Type B pancreatic cell (in vitro differentiated cells): ENCODE data around the gene NCOA1. TPM values are rescaled to one million over a fixed set of nuclear protein-coding genes. Genes with fewer than 3 reads are reported as not detected.

Source experiments
- DNase-seq: peaks from one replicate; pipeline ENCODE4 v3.0.0; 2021; ENCODE audit warnings: mixed read lengths; ENCODE audit not compliant: unreplicated experiment; ENCODE audit errors: extremely low spot score
- H3K27ac Mint-ChIP-seq: 2 replicates; pipeline ENCODE4 v1.8.0; 2021; ENCODE audit warnings: mild to moderate bottlenecking, mixed read lengths
- H3K27me3 Mint-ChIP-seq: 2 replicates; pipeline ENCODE4 v1.8.0; 2021; ENCODE audit warnings: mixed read lengths
- H3K36me3 Mint-ChIP-seq: 2 replicates; pipeline ENCODE4 v1.8.0; 2021; ENCODE audit warnings: mixed read lengths
- H3K4me1 Mint-ChIP-seq: one replicate; pipeline ENCODE4 v1.8.0; 2021; ENCODE audit warnings: mixed read lengths; ENCODE audit not compliant: unreplicated experiment
- H3K4me3 Mint-ChIP-seq: 2 replicates; pipeline ENCODE4 v1.8.0; 2021; ENCODE audit warnings: mild to moderate bottlenecking, mixed read lengths
- H3K9me3 Mint-ChIP-seq: 2 replicates; pipeline ENCODE4 v1.8.0; 2021; ENCODE audit warnings: mixed read lengths
- total RNA-seq: library from RNA; stranded (reverse); gene quantifications from 2 replicates; pipeline ENCODE4 v1.2.1, GENCODE V29; 2021; ENCODE audit warnings: low replicate concordance
- TF ChIP-seq, protein P1 (sequence below): fragments of 200-600 bp; sonication (generic); conservative IDR thresholded peaks from 2 replicates; pipeline ENCODE4 v1.5.0; 2021; ENCODE audit warnings: antibody characterized with exemption, mild to moderate bottlenecking

NCOA1 gene
- total RNA-seq, 1 donor from 2014 or later: 23.8 TPM

DNA sequence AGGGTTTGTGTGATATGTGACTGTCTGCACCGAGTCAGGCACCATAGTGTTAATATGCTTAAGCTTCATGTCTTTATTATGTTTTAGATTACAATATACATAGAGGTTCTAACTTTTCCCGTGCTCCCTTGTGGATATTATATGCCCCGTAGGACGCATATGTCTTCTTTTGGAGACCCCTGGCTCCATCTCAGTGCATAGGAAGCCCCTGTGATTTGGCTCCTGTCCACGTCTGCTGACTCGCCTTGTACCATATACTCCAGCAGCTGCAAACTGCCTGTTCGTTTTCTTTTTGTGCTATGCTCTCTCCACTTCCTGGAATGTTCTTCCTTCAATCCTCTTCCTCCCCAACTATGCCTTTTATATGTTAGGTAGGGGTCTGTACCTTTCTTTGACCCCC, 191.2 kb downstream of the NCOA1 start:
- Mint-ChIP-seq H3K4me3 (no peak overlapping the region), H3K27me3 (no peaks in the 10 kb centered on the region), H3K9me3 (no peaks in the 10 kb centered on the region), H3K36me3 (peaks cover 26% of the 10 kb centered on the region), H3K4me1 (peaks cover 6% of the 10 kb centered on the region), H3K27ac (no peak overlapping the region)
- TF ChIP-seq, protein P1, sequence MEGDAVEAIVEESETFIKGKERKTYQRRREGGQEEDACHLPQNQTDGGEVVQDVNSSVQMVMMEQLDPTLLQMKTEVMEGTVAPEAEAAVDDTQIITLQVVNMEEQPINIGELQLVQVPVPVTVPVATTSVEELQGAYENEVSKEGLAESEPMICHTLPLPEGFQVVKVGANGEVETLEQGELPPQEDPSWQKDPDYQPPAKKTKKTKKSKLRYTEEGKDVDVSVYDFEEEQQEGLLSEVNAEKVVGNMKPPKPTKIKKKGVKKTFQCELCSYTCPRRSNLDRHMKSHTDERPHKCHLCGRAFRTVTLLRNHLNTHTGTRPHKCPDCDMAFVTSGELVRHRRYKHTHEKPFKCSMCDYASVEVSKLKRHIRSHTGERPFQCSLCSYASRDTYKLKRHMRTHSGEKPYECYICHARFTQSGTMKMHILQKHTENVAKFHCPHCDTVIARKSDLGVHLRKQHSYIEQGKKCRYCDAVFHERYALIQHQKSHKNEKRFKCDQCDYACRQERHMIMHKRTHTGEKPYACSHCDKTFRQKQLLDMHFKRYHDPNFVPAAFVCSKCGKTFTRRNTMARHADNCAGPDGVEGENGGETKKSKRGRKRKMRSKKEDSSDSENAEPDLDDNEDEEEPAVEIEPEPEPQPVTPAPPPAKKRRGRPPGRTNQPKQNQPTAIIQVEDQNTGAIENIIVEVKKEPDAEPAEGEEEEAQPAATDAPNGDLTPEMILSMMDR: no peak
- no peak for DNase-seq

DNA sequence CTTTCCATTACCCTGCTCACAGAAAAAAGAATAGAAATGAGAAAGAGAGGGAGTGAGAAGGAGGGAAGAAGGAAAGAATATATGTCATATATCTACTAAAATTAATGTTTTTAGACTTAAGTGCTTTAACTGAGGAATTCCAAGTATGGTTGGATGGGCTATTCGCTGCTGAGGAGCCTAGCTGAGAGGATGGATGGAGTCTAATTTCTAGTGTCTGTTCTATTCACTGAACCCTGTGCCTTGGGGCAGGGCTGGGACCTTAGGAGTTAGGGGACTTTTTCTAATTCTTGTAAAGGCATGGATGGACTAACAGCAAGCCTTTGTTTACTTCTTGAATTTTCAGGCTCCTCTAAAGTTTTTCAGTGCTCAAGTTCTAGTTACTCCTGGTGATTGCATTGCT, 192.4 kb downstream of the NCOA1 start:
- Mint-ChIP-seq H3K27me3 (no peaks in the 10 kb centered on the region), H3K36me3 (peaks cover 25% of the 10 kb centered on the region)

DNA sequence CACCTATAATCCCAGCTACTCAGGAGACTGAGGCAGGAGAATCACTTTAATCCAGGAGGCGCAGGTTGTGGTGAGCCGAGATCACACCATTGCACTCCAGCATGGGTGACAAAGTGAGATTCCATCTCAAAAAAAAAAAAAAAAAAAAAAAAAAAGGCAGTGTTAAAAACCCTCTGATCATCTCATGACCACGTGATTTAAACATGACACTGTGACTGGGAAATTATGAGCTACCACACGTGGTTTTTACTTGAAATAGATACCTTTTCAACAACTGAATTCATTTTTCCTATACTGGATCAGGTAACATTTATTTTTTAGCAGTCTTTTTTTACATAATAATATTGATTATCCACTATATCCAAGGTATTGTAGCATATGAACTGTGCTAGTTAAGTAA, 199.5 kb downstream of the NCOA1 start:
- H3K27me3 Mint-ChIP-seq: no peaks in the 10 kb centered on the region
- DNase-seq: no peak
- peaks cover 21% of the 10 kb centered on the region for H3K36me3 Mint-ChIP-seq
- H3K9me3 Mint-ChIP-seq: no peaks in the 10 kb centered on the region
- TF ChIP-seq, protein P1: no peak
- no peaks in the 10 kb centered on the region for H3K4me1 Mint-ChIP-seq
- no peak overlapping the region for H3K4me3 Mint-ChIP-seq
- no peak overlapping the region for H3K27ac Mint-ChIP-seq

More for the DNA sequence above, 192.4 kb downstream of the NCOA1 start:
- Mint-ChIP-seq H3K9me3 (no peaks in the 10 kb centered on the region), H3K27ac (no peak overlapping the region), H3K4me1 (peaks cover 6% of the 10 kb centered on the region), H3K4me3 (no peak overlapping the region)
- TF ChIP-seq, protein P1: no peak
- no peak for DNase-seq

DNA sequence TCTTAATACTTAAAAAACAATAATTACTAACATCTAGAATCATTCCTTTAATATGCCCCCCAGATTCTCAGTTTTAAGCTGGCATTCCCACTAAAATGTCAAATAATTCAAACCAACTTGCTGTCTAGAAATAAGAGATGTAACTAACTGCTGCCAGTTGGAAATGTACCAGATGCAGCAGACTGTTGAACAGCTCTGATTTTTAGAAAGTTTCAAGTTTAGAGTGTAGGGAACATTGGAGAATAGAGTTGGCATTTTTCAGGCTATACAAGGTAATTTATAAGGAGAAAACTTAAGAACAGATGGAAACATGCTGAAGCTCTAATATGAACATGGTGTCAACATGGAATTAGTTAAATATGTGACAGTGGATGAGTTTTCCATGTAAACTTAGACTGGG, 200.8 kb downstream of the NCOA1 start:
- peaks cover 21% of the 10 kb centered on the region for H3K36me3 Mint-ChIP-seq
- no peak overlapping the region for H3K4me3 Mint-ChIP-seq
- no peaks in the 10 kb centered on the region for H3K4me1 Mint-ChIP-seq
- DNase-seq: no peak
- H3K27me3 Mint-ChIP-seq: no peaks in the 10 kb centered on the region
- no peak overlapping the region for H3K27ac Mint-ChIP-seq
- no peaks in the 10 kb centered on the region for H3K9me3 Mint-ChIP-seq
- TF ChIP-seq, protein P1: no peak

DNA sequence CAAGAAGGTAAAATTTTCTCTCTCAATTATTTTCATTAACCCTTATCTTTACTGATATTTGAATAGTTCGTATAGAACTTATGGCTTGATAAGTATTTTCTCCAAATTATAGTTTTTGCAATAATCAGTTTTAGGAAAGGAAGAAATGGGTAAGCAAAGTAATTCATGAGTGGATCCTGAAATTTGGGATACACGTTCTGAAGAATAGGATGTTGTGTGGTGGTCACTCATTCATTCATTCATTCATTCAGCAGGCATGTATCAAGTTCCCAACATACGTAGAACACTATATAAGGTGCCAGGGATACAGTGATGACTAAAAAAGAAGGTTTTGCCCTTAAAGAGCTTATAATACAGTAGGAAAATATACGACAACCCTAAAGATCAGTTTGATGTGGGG, 206.7 kb downstream of the NCOA1 start:
- H3K4me1 Mint-ChIP-seq: no peaks in the 10 kb centered on the region
- H3K27me3 Mint-ChIP-seq: no peaks in the 10 kb centered on the region
- no peak for DNase-seq
- H3K4me3 Mint-ChIP-seq: no peak overlapping the region
- no peaks in the 10 kb centered on the region for H3K9me3 Mint-ChIP-seq
- peaks cover 3% of the 10 kb centered on the region for H3K36me3 Mint-ChIP-seq
- H3K27ac Mint-ChIP-seq: no peak overlapping the region
- TF ChIP-seq, protein P1: no peak

DNA sequence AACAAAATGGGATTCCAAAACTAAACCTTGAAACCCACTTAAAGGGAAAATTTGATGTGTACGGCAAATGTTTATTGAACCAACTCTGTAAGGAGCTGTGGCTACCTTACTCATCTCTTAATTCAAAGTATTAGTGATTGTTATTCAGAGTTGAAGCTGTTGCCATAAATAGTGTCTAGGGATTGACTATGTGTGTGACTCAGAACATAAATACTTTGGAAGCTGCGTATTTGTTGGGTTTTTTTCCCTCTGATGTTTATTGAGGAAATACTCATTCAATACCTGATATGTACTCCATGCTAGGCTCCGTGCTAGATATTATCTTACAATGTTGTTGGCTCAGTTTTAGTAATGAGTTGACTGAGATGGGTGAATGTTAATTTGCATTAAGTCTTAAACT, 211.7 kb downstream of the NCOA1 start:
- no peaks in the 10 kb centered on the region for H3K9me3 Mint-ChIP-seq
- no peak overlapping the region for H3K27ac Mint-ChIP-seq
- H3K27me3 Mint-ChIP-seq: no peaks in the 10 kb centered on the region

More for the DNA sequence above, 211.7 kb downstream of the NCOA1 start:
- no peak for DNase-seq
- TF ChIP-seq, protein P1: no peak
- no peaks in the 10 kb centered on the region for H3K4me1 Mint-ChIP-seq
- peaks cover 8% of the 10 kb centered on the region for H3K36me3 Mint-ChIP-seq
- no peak overlapping the region for H3K4me3 Mint-ChIP-seq
